Ectodermal cell (in vitro differentiated cells): ENCODE results near the gene RILP.

Source experiments
- H3K27ac ChIP-seq: 2 replicates; pipeline ENCODE4 v1.7.0; 2013; ENCODE audit warnings: mild to moderate bottlenecking, low read depth, low read length; ENCODE audit not compliant: insufficient read depth, poor library complexity, severe bottlenecking
- H3K27me3 ChIP-seq: 2 replicates; pipeline ENCODE4 v1.7.0; 2013; ENCODE audit warnings: mild to moderate bottlenecking, low read length; ENCODE audit not compliant: insufficient read depth, control insufficient read depth, poor library complexity, severe bottlenecking
- H3K36me3 ChIP-seq: one replicate; pipeline ENCODE4 v1.7.0; 2013; ENCODE audit warnings: low read length; ENCODE audit not compliant: control insufficient read depth, insufficient read depth
- H3K4me1 ChIP-seq: one replicate; pipeline ENCODE4 v1.7.0; 2013; ENCODE audit warnings: low read length; ENCODE audit not compliant: control insufficient read depth, insufficient read depth
- H3K4me3 ChIP-seq: 2 replicates; pipeline ENCODE4 v1.7.0; 2013; ENCODE audit warnings: low read depth, low read length, control low read depth; ENCODE audit not compliant: insufficient read depth
- H3K9me3 ChIP-seq: 2 replicates; pipeline ENCODE4 v1.7.0; 2013; ENCODE audit warnings: mild to moderate bottlenecking, low read length, moderate library complexity; ENCODE audit not compliant: control insufficient read depth
- WGBS, 2 experiments: methylation state at CpG; one replicate each; pipeline ENCODE4 v1.1.7; 2013; ENCODE audit warnings: missing lambda C conversion rate in 2 of 2; 5-methylcytosine and 5-hydroxymethylcytosine counted together

The RILP gene

GRCh38 chr17:1640329-1641064, 9.2 kb downstream of the RILP start:
- H3K4me3 ChIP-seq: no peak overlapping the region
- H3K36me3 ChIP-seq: no peaks in the 10 kb centered on the region
- no peak overlapping the region for H3K27ac ChIP-seq
- WGBS, 2 experiments: 85 to 86% methylated on average over 23 of the region's 23 CpGs
- H3K27me3 ChIP-seq: peaks cover 26% of the 10 kb centered on the region
- H3K4me1 ChIP-seq: peaks cover 34% of the 10 kb centered on the region
- no peaks in the 10 kb centered on the region for H3K9me3 ChIP-seq

- peaks cover 18% of the 10 kb centered on the region for H3K27me3 ChIP-seq
- peaks cover 27% of the 10 kb centered on the region for H3K4me1 ChIP-seq
- WGBS, 2 experiments: 79% methylated on average over 11 of the region's 11 CpGs
- no peak overlapping the region for H3K27ac ChIP-seq
- H3K36me3 ChIP-seq: no peaks in the 10 kb centered on the region
- H3K9me3 ChIP-seq: no peaks in the 10 kb centered on the region
- no peak overlapping the region for H3K4me3 ChIP-seq
These were observed 10.0 kb downstream of the RILP start for GRCh38 chr17:1639549-1640180.

- Histone ChIP-seq H3K9me3 (no peaks in the 10 kb centered on the region), H3K36me3 (no peaks in the 10 kb centered on the region), H3K27me3 (peaks cover 9% of the 10 kb centered on the region), H3K27ac (no peak overlapping the region), H3K4me1 (peaks cover 27% of the 10 kb centered on the region), H3K4me3 (no peak overlapping the region)
- WGBS, 2 experiments: 81 to 84% methylated on average over 18 to 19 of the region's 19 CpGs
These were observed 10.9 kb downstream of the RILP start for GRCh38 chr17:1638624-1639300.

GRCh38 chr17:1638171-1638590, 11.5 kb downstream of the RILP start:
- WGBS, 2 experiments: 59% methylated on average over 17 of the region's 17 CpGs
- Histone ChIP-seq H3K4me3 (no peak overlapping the region), H3K27ac (peak overlapping the region; percentile 60), H3K27me3 (peaks cover 3% of the 10 kb centered on the region), H3K9me3 (no peaks in the 10 kb centered on the region), H3K36me3 (no peaks in the 10 kb centered on the region), H3K4me1 (peaks cover 27% of the 10 kb centered on the region)

GRCh38 chr17:1636732-1637285, 12.9 kb downstream of the RILP start:
- WGBS, 2 experiments: 84 to 85% methylated on average over 15 of the region's 15 CpGs

GRCh38 chr17:1635675-1636465, 13.8 kb downstream of the RILP start:
- Histone ChIP-seq H3K9me3 (no peaks in the 10 kb centered on the region), H3K4me3 (no peak overlapping the region), H3K27ac (no peak overlapping the region), H3K36me3 (no peaks in the 10 kb centered on the region), H3K4me1 (peaks cover 27% of the 10 kb centered on the region), H3K27me3 (peaks cover 3% of the 10 kb centered on the region)
- 80 to 85% methylated on average over 10 of the region's 10 CpGs for WGBS, 2 experiments

More at GRCh38 chr17:1636732-1637285, 12.9 kb downstream of the RILP start:
- Histone ChIP-seq H3K4me1 (peaks cover 27% of the 10 kb centered on the region), H3K4me3 (no peak overlapping the region), H3K9me3 (no peaks in the 10 kb centered on the region), H3K36me3 (no peaks in the 10 kb centered on the region), H3K27ac (no peak overlapping the region), H3K27me3 (no peaks in the 10 kb centered on the region)

GRCh38 chr17:1634841-1635650, 14.6 kb downstream of the RILP start:
- no peak overlapping the region for H3K27ac ChIP-seq
- peaks cover 21% of the 10 kb centered on the region for H3K4me1 ChIP-seq
- H3K4me3 ChIP-seq: no peak overlapping the region
- 95 to 96% methylated on average over 45 of the region's 45 CpGs for WGBS, 2 experiments
- peaks cover 10% of the 10 kb centered on the region for H3K27me3 ChIP-seq
- no peaks in the 10 kb centered on the region for H3K9me3 ChIP-seq
- no peaks in the 10 kb centered on the region for H3K36me3 ChIP-seq

- Histone ChIP-seq H3K4me1 (peaks cover 17% of the 10 kb centered on the region), H3K36me3 (no peaks in the 10 kb centered on the region), H3K4me3 (no peak overlapping the region), H3K27ac (no peak overlapping the region), H3K27me3 (peaks cover 28% of the 10 kb centered on the region), H3K9me3 (no peaks in the 10 kb centered on the region)
- 67 to 70% methylated on average over 4 of the region's 4 CpGs for WGBS, 2 experiments
These were observed 19.0 kb downstream of the RILP start for GRCh38 chr17:1630662-1631061.
